NOMO-1 treated with dmso at 0.1 percent for 144 hours (cell line): ENCODE results near the gene TM6SF1.
"Not testable (repeated sequence)": the region's sequence is repeated elsewhere in the genome, so short reads cannot be mapped to it uniquely, and the experiment has no call there.

ENCODE experiments used
- DNase-seq: peaks from one replicate; lab custom pipeline; 2025; ENCODE audit not compliant: unreplicated experiment; lab: John Stamatoyannopoulos, UW

TM6SF1 gene

GRCh38 chr15:83087576-83087975 lies 19.9 kb upstream of the TM6SF1 start:
- no peak for DNase-seq

- DNase-seq = no peak
These were observed 18.6 kb upstream of the TM6SF1 start for GRCh38 chr15:83088876-83089275.

GRCh38 chr15:83090465-83090864 lies 17.0 kb upstream of the TM6SF1 start:
- DNase-seq = no peak

GRCh38 chr15:83091965-83092308 lies 15.5 kb upstream of the TM6SF1 start:
- DNase-seq = not testable (repeated sequence)

- peak; percentile 21 for DNase-seq
These were observed 15.0 kb upstream of the TM6SF1 start for GRCh38 chr15:83092309-83092976.

- DNase-seq = no peak
These were observed 12.9 kb upstream of the TM6SF1 start for GRCh38 chr15:83094583-83094982.

GRCh38 chr15:83098079-83098478 lies 9.4 kb upstream of the TM6SF1 start:
- DNase-seq = no peak

- DNase-seq = no peak
These were observed 8.2 kb upstream of the TM6SF1 start for GRCh38 chr15:83099290-83099689.

GRCh38 chr15:83100097-83100646 lies 7.3 kb upstream of the TM6SF1 start:
- peak; percentile 45 for DNase-seq

- DNase-seq = no peak
These were observed 5.1 kb upstream of the TM6SF1 start for GRCh38 chr15:83102346-83102745.

GRCh38 chr15:83104141-83104540 lies 3.3 kb upstream of the TM6SF1 start:
- no peak for DNase-seq

- no peak for DNase-seq
These were observed 2.0 kb upstream of the TM6SF1 start for GRCh38 chr15:83105440-83105839.

GRCh38 chr15:83107841-83108181 lies 366 bp downstream of the TM6SF1 start:
- DNase-seq = no peak

- DNase-seq = peak; percentile 91
These were observed 1.1 kb downstream of the TM6SF1 start for GRCh38 chr15:83108266-83109219.

- DNase-seq = no peak
These were observed 2.1 kb downstream of the TM6SF1 start for GRCh38 chr15:83109532-83109931.

- DNase-seq = no peak
These were observed 2.9 kb downstream of the TM6SF1 start for GRCh38 chr15:83110381-83110780.

GRCh38 chr15:83111149-83111548 lies 3.7 kb downstream of the TM6SF1 start:
- no peak for DNase-seq

GRCh38 chr15:83112233-83112955 lies 4.9 kb downstream of the TM6SF1 start:
- no peak for DNase-seq

- no peak for DNase-seq
These were observed 5.5 kb downstream of the TM6SF1 start for GRCh38 chr15:83112956-83113299.

GRCh38 chr15:83113881-83114674 lies 6.6 kb downstream of the TM6SF1 start:
- no peak for DNase-seq

GRCh38 chr15:83114856-83115255 lies 7.4 kb downstream of the TM6SF1 start:
- no peak for DNase-seq
